ENCODE results near the gene INAFM1. TPM values are rescaled to one million over a fixed set of nuclear protein-coding genes. Genes with fewer than 3 reads are reported as not detected.
A peak's percentile ranks its signal among the peaks of the same experiment; 100 is the strongest.

Gene INAFM1
- total and polyA plus RNA-seq, 2 donors (not counting 3 experiments of a cell fraction or from before 2014, with no cell fraction given) = 2.8 to 8.3 TPM

DNA sequence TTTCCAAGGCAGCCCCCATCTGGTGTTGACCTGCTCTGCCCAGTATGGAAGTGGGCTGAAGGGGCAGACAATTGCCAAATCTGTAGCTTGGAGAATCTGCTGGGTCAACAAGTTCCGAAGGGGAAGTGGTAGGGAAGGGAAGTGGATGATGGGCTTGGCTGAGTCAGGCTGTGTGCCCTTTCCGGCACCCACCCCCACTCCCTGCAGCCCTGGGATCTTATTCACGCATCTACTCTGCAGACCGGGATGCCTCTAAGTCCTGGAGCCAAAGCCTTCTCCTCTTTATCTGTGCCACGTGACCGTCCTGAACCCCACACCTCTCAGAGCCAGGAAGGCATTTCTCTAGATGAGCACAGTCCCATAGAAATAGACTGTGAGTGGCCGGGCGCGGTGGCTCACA, 49.8 kb downstream of the INAFM1 start:
- Histone ChIP-seq H2AFZ (ENCODE audit: low read depth, low read length) (peak overlapping the region; percentile 15), H3K4me1 (ENCODE audit: control insufficient read depth, extremely low read depth, insufficient read depth, low read length) (peaks cover 7% of the 10 kb centered on the region), H3K27ac (ENCODE audit: insufficient read depth, low read depth, low read length) (no peak overlapping the region), H3K4me3 (replicated peaks in 1 of 3; ENCODE audit: insufficient read depth in 1 of 3, low read depth in 1 of 3, low read length in 3 of 3) (no peak overlapping the region), H3K27me3 (ENCODE audit: control insufficient read depth in 2 of 2, insufficient read depth in 2 of 2, low read length in 2 of 2) (peaks cover 0 to 2% of the 10 kb centered on the region in 2 experiments), H3K9ac (replicated peaks; ENCODE audit: extremely low read depth, insufficient read depth, low read length) (no peak overlapping the region), H3K79me2 (ENCODE audit: control insufficient read depth, insufficient read depth, low read length) (no peaks in the 10 kb centered on the region), H3K4me2 (ENCODE audit: insufficient read depth, low read length) (no peak overlapping the region), H3K9me3 (replicated peaks; ENCODE audit: control insufficient read depth, insufficient read depth, low read length) (no peaks in the 10 kb centered on the region), H3K9me1 (replicated peaks; ENCODE audit: control insufficient read depth, extremely low read depth, insufficient read depth, low read length) (no peaks in the 10 kb centered on the region), H3K36me3 (ENCODE audit: control insufficient read depth in 2 of 2, extremely low read depth in 1 of 2, insufficient read depth in 2 of 2, low read length in 2 of 2) (no peaks in the 10 kb centered on the region), H4K20me1 (replicated peaks; ENCODE audit: control insufficient read depth, extremely low read depth, insufficient read depth, low read length) (no peaks in the 10 kb centered on the region)
- BruUV-seq (replicated peaks) = no TSS peak
- peak; percentile 24 for TF ChIP-seq POLR2AphosphoS5 (IDR thresholded peaks at IDR 0.05; ENCODE audit: insufficient read depth, low read depth, low read length)
- TF ChIP-seq POLR2A (IDR thresholded peaks at IDR 0.05; ENCODE audit: low read depth, low read length) = no peak
- TF ChIP-seq, protein P1, sequence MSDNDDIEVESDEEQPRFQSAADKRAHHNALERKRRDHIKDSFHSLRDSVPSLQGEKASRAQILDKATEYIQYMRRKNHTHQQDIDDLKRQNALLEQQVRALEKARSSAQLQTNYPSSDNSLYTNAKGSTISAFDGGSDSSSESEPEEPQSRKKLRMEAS (IDR thresholded peaks at IDR 0.05; ENCODE audit: insufficient read depth, insufficient read length) = no peak
- TF ChIP-seq GATA2 (IDR thresholded peaks at IDR 0.05; ENCODE audit: insufficient read depth, insufficient read length, low read depth, low read length) = no peak
- TF ChIP-seq FOS (IDR thresholded peaks at IDR 0.05; ENCODE audit: borderline replicate concordance, insufficient read depth, low read length) = peak; percentile 82
- TF ChIP-seq MYC (IDR thresholded peaks at IDR 0.05; ENCODE audit: low read depth, low read length) = no peak
- FAIRE-seq (peak; percentile 44), DNase-seq (ENCODE audit: low read depth, low spot score) (peak; percentile 13)
- intact Hi-C loops (cut with micrococcal nuclease) = no loop called here
- CTCF ChIA-PET = interaction anchor here (1.4 to 3.7 kb wide), 3 partner anchors 19 to 24 kb away, joined by 3 to 13 read pairs (median 3); partner anchors contain the start of gene DHX34
- POLR2A ChIA-PET = no interaction called here
- dilution Hi-C loops (cut with MboI; ENCODE audit: extremely low pct_ligation_motif_present, low sequenced_read_pairs) = no loop called here

MicroRNAs within 50 kb of the gene (microRNA counts, 767-probe panel; counts per million panel counts)
- microRNA hsa-miR-3190-5p = 723 counts per million, percentile 96 among the panel's probes with 10 or more counts

Small RNA genes within 50 kb of the gene (microRNA-seq; reads per million reads assigned to microRNA genes)
- not detected for gene MIR3190 (ENCODE audit: borderline number of aligned reads, borderline replicate concordance)
- gene MIR3191 (ENCODE audit: borderline number of aligned reads, borderline replicate concordance) = not detected

Small RNA genes within 50 kb of the gene (small RNA-seq; reads per million reads assigned to genes)
- not detected for gene MIR3190 (ENCODE audit: insufficient read depth, insufficient read length, low read depth, low replicate concordance)

Other genes starting within 250 kb of the INAFM1 start
- 40.4 and 43.1 TPM in 2 replicates for gene TMEM160, start 226.3 kb upstream of the INAFM1 start, total RNA-seq
- gene TMEM160, start 226.3 kb upstream of the INAFM1 start, polyA plus RNA-seq = 79.9 and 103 TPM in 2 replicates
- gene ZC3H4, start 161.1 kb upstream of the INAFM1 start, total RNA-seq = 56.4 and 63.9 TPM in 2 replicates
- 5.5 and 6.2 TPM in 2 replicates for gene ZC3H4, start 161.1 kb upstream of the INAFM1 start, polyA plus RNA-seq
- gene SAE1, start 144.1 kb upstream of the INAFM1 start, total RNA-seq = 219 and 223 TPM in 2 replicates
- gene SAE1, start 144.1 kb upstream of the INAFM1 start, polyA plus RNA-seq = 145 and 165 TPM in 2 replicates
- 27.6 and 35.7 TPM in 2 replicates for gene BBC3, start 43.7 kb upstream of the INAFM1 start, total RNA-seq
- gene BBC3, start 43.7 kb upstream of the INAFM1 start, polyA plus RNA-seq = 11.3 and 15.8 TPM in 2 replicates
- gene CCDC9, start 18.4 kb upstream of the INAFM1 start, total RNA-seq = 26.9 and 29.0 TPM in 2 replicates
- gene CCDC9, start 18.4 kb upstream of the INAFM1 start, polyA plus RNA-seq = 4.6 and 6.0 TPM in 2 replicates
- gene C5AR1, start 35.0 kb downstream of the INAFM1 start, total RNA-seq = 0.49 TPM in 1 of 2 replicates, not detected in the other
- 0.11 and 0.16 TPM in 2 replicates for gene C5AR1, start 35.0 kb downstream of the INAFM1 start, polyA plus RNA-seq
- gene C5AR2, start 57.3 kb downstream of the INAFM1 start, total RNA-seq = not detected in 2 replicates
- gene C5AR2, start 57.3 kb downstream of the INAFM1 start, polyA plus RNA-seq = not detected in 2 replicates
- gene DHX34, start 74.4 kb downstream of the INAFM1 start, total RNA-seq = 15.8 and 20.7 TPM in 2 replicates
- gene DHX34, start 74.4 kb downstream of the INAFM1 start, polyA plus RNA-seq = 12.8 and 15.9 TPM in 2 replicates
- 0.42 TPM in 1 of 2 replicates, not detected in the other for gene MEIS3, start 144.6 kb downstream of the INAFM1 start, total RNA-seq
- not detected in 2 replicates for gene MEIS3, start 144.6 kb downstream of the INAFM1 start, polyA plus RNA-seq
- not detected in 2 replicates for gene SLC8A2, start 197.0 kb downstream of the INAFM1 start, total RNA-seq
- gene SLC8A2, start 197.0 kb downstream of the INAFM1 start, polyA plus RNA-seq = not detected in 2 replicates
- 13.7 and 15.5 TPM in 2 replicates for gene KPTN, start 209.3 kb downstream of the INAFM1 start, total RNA-seq
- 14.7 and 15.7 TPM in 2 replicates for gene KPTN, start 209.3 kb downstream of the INAFM1 start, polyA plus RNA-seq
- gene NAPA, start 240.2 kb downstream of the INAFM1 start, total RNA-seq = 107 TPM in 2 replicates
- 154 and 172 TPM in 2 replicates for gene NAPA, start 240.2 kb downstream of the INAFM1 start, polyA plus RNA-seq

Measured in endothelial cell of umbilical vein (primary cell).